Liver (tissue), 3 donors: ENCODE results near the gene GRIK1.

Source experiments
- EGR1 ChIP-seq, 2 donors: IDR thresholded peaks; 2 replicates each; pipeline ENCODE4 v1.6.1; 2016 to 2018; ENCODE audit warnings: antibody characterized with exemption in 2 of 2, low read depth in 2 of 2
- GABPA ChIP-seq, 2 donors: IDR thresholded peaks in 1 of 2; conservative IDR thresholded peaks in 1 of 2; 2 replicates each; pipeline ENCODE4 v1.6.1; 2016; ENCODE audit warnings: antibody characterized with exemption in 2 of 2, mild to moderate bottlenecking in 1 of 2, moderate library complexity in 1 of 2
- JUND ChIP-seq, 2 donors: IDR thresholded peaks; 2 replicates each; pipeline ENCODE4 v1.6.1; 2016; ENCODE audit warnings: antibody characterized with exemption in 2 of 2
- RAD21 ChIP-seq, 2 donors: IDR thresholded peaks; 2 replicates each; pipeline ENCODE4 v1.6.1; 2016; ENCODE audit warnings: antibody characterized with exemption in 2 of 2, mild to moderate bottlenecking in 2 of 2
- REST ChIP-seq: IDR thresholded peaks from 2 replicates; pipeline ENCODE4 v1.6.1; 2016; ENCODE audit warnings: antibody characterized with exemption, mild to moderate bottlenecking
- RXRA ChIP-seq, 2 donors: IDR thresholded peaks; 2 replicates each; pipeline ENCODE4 v1.6.1; 2017 to 2018; ENCODE audit warnings: antibody characterized with exemption in 2 of 2, mild to moderate bottlenecking in 1 of 2
- SP1 ChIP-seq: IDR thresholded peaks from 2 replicates; pipeline ENCODE4 v1.6.1; 2018; ENCODE audit warnings: antibody characterized with exemption, mild to moderate bottlenecking
- TAF1 ChIP-seq: conservative IDR thresholded peaks from 2 replicates; pipeline ENCODE4 v1.6.1; 2016; ENCODE audit warnings: antibody characterized with exemption, mild to moderate bottlenecking
- YY1 ChIP-seq: IDR thresholded peaks from 2 replicates; pipeline ENCODE4 v1.6.1; 2016; ENCODE audit warnings: antibody characterized with exemption, mild to moderate bottlenecking
- TF ChIP-seq, protein P1 (sequence below): IDR thresholded peaks from 2 replicates; pipeline ENCODE4 v1.6.1; 2016; ENCODE audit warnings: antibody characterized with exemption
- TF ChIP-seq, protein P2 (sequence below): fragments of 150-350 bp; IDR thresholded peaks from 2 replicates; pipeline ENCODE4 v1.5.1; 2017; ENCODE audit warnings: improper control_type of control experiment, low read depth, low read length; ENCODE audit not compliant: missing input control
- TF ChIP-seq, protein P3 (sequence below): IDR thresholded peaks from 2 replicates; pipeline ENCODE4 v1.6.1; 2016; ENCODE audit warnings: antibody characterized with exemption
- TF ChIP-seq, protein P4 (sequence below): IDR thresholded peaks from 2 replicates; pipeline ENCODE4 v1.6.1; 2016; ENCODE audit warnings: antibody characterized with exemption
- donor health status: healthy.
- donor health status: healthy.

DNA sequence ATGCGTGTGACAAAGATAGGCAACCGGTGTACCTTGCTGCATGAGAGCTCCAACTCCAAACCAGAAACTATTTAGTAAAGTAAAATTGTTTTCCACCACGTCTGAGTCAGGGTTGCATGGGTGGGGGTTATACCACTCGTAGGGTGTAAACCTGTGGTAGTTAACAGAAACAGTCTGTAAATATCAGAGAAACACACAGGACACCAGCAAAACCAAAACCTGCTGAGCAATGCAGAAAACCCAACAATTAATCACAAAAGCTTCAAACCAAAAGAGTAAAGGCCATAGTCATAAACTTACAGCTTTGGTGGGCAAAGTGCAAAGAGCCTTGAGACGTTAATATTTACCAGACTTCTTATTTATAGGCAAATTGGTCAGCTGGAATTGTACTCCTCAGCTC lies 358.4 kb downstream of the GRIK1 start:
- TF ChIP-seq, protein P1, sequence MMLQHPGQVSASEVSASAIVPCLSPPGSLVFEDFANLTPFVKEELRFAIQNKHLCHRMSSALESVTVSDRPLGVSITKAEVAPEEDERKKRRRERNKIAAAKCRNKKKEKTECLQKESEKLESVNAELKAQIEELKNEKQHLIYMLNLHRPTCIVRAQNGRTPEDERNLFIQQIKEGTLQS: no peak
- no peak for TF ChIP-seq JUND (IDR thresholded peaks at IDR 0.05)
- TF ChIP-seq REST: no peak
- TF ChIP-seq, protein P2, sequence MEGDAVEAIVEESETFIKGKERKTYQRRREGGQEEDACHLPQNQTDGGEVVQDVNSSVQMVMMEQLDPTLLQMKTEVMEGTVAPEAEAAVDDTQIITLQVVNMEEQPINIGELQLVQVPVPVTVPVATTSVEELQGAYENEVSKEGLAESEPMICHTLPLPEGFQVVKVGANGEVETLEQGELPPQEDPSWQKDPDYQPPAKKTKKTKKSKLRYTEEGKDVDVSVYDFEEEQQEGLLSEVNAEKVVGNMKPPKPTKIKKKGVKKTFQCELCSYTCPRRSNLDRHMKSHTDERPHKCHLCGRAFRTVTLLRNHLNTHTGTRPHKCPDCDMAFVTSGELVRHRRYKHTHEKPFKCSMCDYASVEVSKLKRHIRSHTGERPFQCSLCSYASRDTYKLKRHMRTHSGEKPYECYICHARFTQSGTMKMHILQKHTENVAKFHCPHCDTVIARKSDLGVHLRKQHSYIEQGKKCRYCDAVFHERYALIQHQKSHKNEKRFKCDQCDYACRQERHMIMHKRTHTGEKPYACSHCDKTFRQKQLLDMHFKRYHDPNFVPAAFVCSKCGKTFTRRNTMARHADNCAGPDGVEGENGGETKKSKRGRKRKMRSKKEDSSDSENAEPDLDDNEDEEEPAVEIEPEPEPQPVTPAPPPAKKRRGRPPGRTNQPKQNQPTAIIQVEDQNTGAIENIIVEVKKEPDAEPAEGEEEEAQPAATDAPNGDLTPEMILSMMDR: no peak
- no peak for TF ChIP-seq GABPA (IDR thresholded peaks at IDR 0.05 in 1 of 2, conservative IDR thresholded peaks at IDR 0.05 in 1 of 2)
- no peak for TF ChIP-seq EGR1 (IDR thresholded peaks at IDR 0.05; ENCODE audit: low read depth in 2 of 2)
- no peak for TF ChIP-seq SP1
- no peak for TF ChIP-seq RAD21 (IDR thresholded peaks at IDR 0.05)
- no peak for TF ChIP-seq TAF1
- TF ChIP-seq, protein P3, sequence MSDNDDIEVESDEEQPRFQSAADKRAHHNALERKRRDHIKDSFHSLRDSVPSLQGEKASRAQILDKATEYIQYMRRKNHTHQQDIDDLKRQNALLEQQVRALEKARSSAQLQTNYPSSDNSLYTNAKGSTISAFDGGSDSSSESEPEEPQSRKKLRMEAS: no peak
- TF ChIP-seq, protein P4, sequence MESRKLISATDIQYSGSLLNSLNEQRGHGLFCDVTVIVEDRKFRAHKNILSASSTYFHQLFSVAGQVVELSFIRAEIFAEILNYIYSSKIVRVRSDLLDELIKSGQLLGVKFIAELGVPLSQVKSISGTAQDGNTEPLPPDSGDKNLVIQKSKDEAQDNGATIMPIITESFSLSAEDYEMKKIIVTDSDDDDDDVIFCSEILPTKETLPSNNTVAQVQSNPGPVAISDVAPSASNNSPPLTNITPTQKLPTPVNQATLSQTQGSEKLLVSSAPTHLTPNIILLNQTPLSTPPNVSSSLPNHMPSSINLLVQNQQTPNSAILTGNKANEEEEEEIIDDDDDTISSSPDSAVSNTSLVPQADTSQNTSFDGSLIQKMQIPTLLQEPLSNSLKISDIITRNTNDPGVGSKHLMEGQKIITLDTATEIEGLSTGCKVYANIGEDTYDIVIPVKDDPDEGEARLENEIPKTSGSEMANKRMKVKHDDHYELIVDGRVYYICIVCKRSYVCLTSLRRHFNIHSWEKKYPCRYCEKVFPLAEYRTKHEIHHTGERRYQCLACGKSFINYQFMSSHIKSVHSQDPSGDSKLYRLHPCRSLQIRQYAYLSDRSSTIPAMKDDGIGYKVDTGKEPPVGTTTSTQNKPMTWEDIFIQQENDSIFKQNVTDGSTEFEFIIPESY: no peak
- no peak for TF ChIP-seq YY1
- no peak for TF ChIP-seq RXRA (IDR thresholded peaks at IDR 0.05)
